Body of pancreas (tissue), 4 donors: ENCODE results near the gene PLCG2.

Source experiments
- POLR2A ChIP-seq, 3 donors: fragments of 450-650 bp; IDR thresholded peaks; one replicate each; pipeline ENCODE4 v1.6.1; 2016; ENCODE audit warnings: antibody characterized with exemption in 3 of 3, mild to moderate bottlenecking in 2 of 3
- TF ChIP-seq, protein P1 (sequence below), 7 experiments: fragments of 450-650 bp in 4 of 7; fragments of 200-600 bp in 3 of 7; sonication (generic) in 3 of 7; IDR thresholded peaks; one replicate each; pipeline ENCODE4 v1.5.1; 2016 to 2019; ENCODE audit warnings: antibody characterized with exemption in 7 of 7

GRCh38 chr16:81810894-81811538 lies 31.9 kb downstream of the PLCG2 start:
- TF ChIP-seq, protein P1, sequence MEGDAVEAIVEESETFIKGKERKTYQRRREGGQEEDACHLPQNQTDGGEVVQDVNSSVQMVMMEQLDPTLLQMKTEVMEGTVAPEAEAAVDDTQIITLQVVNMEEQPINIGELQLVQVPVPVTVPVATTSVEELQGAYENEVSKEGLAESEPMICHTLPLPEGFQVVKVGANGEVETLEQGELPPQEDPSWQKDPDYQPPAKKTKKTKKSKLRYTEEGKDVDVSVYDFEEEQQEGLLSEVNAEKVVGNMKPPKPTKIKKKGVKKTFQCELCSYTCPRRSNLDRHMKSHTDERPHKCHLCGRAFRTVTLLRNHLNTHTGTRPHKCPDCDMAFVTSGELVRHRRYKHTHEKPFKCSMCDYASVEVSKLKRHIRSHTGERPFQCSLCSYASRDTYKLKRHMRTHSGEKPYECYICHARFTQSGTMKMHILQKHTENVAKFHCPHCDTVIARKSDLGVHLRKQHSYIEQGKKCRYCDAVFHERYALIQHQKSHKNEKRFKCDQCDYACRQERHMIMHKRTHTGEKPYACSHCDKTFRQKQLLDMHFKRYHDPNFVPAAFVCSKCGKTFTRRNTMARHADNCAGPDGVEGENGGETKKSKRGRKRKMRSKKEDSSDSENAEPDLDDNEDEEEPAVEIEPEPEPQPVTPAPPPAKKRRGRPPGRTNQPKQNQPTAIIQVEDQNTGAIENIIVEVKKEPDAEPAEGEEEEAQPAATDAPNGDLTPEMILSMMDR (IDR thresholded peaks at IDR 0.05): no peak
- no peak for TF ChIP-seq POLR2A (IDR thresholded peaks at IDR 0.05)
